Coronary artery (tissue), 2 donors: ENCODE results near the gene ERN1.

Experiments used
- DNase-seq: peaks from one replicate; pipeline ENCODE4 v3.0.0-alpha.2; 2017; ENCODE audit warnings: low spot score
- H3K27ac ChIP-seq, 2 donors: fragments of 200-600 bp; sonication (generic); one replicate each; pipeline ENCODE4 v1.5.1; 2016 to 2019
- H3K4me3 ChIP-seq: fragments of 200-600 bp; sonication (generic); 2 replicates; pipeline ENCODE4 v1.5.1; 2016; ENCODE audit warnings: mild to moderate bottlenecking, moderate library complexity
- TF ChIP-seq, protein P1 (sequence below): fragments of 200-600 bp; sonication (generic); IDR thresholded peaks from one replicate; pipeline ENCODE4 v1.5.1; 2019; ENCODE audit warnings: antibody characterized with exemption

The ERN1 gene

DNA sequence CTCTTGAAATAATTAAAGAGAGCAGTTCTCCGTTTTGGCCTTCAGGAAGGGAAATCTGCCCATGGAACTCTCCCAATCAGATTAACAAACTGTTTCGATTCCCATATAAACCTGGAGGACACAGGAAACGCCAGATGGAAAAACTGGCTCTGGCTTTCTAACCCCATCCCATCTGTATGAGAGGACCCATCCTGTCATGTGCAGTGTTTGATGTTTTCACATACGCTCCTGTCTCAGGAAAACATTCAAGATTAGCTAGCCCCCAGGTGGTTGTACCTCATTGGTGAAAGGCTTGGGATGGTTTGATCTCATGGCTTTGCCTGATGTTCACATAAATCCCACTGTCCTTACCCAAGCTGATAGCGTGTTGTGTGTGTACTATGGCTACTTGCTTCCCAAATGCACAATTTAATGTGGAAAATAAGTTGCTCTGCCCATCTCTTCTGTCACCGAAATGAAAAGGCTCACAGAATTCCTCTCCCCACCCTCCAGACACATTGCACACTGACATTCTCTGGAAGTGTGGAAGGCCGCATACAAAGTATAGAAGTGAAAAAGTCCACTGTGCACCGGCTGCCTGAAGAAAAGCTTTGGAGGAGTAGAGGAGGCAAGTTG lies 18.2 kb upstream of the ERN1 start:
- TF ChIP-seq, protein P1, sequence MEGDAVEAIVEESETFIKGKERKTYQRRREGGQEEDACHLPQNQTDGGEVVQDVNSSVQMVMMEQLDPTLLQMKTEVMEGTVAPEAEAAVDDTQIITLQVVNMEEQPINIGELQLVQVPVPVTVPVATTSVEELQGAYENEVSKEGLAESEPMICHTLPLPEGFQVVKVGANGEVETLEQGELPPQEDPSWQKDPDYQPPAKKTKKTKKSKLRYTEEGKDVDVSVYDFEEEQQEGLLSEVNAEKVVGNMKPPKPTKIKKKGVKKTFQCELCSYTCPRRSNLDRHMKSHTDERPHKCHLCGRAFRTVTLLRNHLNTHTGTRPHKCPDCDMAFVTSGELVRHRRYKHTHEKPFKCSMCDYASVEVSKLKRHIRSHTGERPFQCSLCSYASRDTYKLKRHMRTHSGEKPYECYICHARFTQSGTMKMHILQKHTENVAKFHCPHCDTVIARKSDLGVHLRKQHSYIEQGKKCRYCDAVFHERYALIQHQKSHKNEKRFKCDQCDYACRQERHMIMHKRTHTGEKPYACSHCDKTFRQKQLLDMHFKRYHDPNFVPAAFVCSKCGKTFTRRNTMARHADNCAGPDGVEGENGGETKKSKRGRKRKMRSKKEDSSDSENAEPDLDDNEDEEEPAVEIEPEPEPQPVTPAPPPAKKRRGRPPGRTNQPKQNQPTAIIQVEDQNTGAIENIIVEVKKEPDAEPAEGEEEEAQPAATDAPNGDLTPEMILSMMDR = no peak
- DNase-seq = no peak
- peak overlapping the region; percentile 21 to 100 for H3K27ac ChIP-seq
- H3K4me3 ChIP-seq = no peak overlapping the region

DNA sequence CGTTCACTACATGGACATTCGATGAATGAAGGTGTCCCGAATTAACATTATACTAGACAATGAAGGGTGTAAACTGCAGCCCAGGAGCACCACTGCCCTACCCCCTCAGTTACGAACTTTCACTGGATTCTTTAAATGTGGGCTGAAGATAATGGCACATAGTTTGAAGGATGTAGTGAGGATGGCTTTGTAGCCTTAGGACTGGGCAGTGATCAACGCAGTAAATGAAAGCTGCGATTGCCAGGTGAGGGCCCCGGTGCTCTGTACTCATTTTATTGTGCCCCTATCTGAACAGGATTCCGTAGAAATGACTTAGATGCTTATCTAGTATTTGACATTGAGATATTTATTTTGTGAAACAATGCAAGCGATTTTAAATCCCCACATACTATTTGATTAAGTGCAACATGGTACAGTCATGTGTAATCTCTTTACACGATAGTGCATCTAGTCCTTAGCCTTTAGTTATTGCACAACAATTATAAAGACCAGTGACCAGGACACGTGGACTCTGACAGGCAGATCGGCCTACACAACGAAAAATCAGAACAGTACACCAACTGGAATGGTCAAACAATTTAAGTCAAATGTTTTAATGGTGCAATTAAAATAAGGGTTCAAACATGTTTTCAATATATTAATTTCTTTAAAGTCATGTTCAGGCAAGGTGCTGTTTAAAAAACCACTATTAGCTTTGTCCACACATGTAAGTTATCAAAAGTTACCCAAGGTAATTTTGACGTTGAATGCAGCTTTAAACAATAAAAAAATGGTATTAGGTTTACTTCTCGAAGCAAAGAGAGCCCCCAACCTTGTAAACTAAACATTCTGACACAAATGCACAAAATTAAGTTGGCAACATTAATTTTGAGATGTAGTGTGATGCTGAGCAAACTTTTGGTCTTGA lies 17.4 kb upstream of the ERN1 start:
- no peak for DNase-seq
- Histone ChIP-seq H3K27ac (peak overlapping the region; percentile 85 to 100), H3K4me3 (peak overlapping the region; percentile 98)
- TF ChIP-seq, protein P1 = no peak

DNA sequence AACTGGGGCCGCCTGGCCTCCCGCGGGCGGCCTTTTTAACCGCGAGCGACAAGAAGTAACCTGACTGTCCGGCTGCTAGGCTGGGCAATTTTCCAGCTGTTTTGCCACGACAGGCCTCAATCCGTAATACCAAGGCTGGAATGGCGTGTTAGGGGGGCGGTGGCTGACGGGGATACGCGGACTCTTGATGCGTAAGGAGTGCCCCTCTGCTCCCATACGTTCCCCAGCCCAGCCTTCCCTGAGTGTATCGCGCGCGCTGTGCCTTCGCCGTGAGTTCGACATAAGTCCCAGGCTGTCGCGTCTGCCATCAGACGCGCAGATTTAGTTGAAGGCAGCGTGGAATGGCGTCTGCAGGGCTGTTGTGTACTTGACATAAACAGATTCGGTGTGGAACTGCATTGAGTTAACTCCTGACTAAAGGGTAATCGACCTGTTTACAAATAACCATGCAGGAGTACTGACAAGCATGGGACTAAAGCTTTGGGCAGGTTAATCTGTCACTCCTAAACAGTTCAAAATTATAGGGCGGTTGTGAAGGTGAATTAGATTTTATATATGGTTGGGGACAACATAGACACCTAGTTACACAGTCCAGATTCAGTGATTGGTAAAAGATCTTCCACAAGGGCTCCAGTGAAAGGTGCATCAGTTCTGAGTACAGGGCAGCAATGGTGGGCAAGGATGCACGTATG lies 16.6 kb upstream of the ERN1 start:
- peak overlapping the region; percentile 85 to 100 for H3K27ac ChIP-seq
- TF ChIP-seq, protein P1 = no peak
- H3K4me3 ChIP-seq = peak overlapping the region; percentile 98
- DNase-seq = peak; percentile 85

DNA sequence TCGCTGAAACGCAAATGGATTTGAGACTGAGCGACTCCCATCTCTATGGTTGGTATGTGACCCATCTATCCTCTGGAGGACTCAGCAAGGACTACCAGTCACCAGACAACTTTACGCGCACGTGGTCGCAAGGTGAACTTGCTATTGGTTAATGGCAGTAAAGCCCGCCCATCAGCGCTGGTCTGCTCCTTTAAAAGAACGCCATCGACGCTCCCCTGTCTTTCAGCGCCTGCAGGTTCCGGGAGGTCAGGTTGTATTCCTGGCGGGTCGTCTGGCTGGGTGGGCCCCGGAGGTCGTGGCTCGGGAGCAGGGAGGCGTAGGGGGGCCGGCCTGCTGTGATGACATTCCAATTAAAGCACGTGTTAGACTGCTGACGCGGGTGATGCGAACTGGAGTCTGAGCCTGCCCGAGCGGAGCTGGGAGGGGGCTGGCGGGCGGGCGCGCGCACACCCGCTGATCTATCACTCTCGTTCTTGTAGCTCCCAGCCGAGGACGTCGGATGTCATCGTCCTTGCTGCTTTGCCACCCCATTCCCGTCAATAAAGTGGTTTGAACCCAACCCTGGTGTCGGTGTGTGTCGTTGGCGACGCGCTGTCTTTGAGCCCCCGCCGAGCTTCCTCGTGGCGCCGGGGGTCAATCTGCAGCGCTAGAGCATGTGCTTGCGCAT lies 15.9 kb upstream of the ERN1 start:
- Histone ChIP-seq H3K27ac (peak overlapping the region; percentile 85 to 100), H3K4me3 (peak overlapping the region; percentile 98)
- DNase-seq = peak; percentile 98
- TF ChIP-seq, protein P1 = no peak

DNA sequence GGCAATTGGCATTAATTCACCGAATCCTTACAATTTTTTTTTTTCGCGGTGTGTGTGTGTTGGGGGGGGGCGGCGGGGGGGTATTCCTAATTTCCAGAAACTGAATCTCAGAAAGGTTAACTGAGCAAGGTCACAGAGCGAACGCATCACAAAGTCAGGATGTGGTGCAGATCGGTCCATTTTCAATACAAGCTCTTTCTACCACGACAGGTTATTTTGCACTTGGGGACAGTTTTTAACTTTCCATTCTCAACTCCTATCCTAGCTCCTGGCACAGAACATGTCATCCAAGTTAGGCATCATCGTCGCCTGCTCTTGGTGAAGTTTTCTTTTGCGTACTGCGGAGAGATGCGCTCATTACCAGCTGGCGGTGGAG lies 15.4 kb upstream of the ERN1 start:
- TF ChIP-seq, protein P1 = no peak
- DNase-seq = no peak
- Histone ChIP-seq H3K27ac (peak overlapping the region; percentile 85 to 100), H3K4me3 (peak overlapping the region; percentile 98)

DNA sequence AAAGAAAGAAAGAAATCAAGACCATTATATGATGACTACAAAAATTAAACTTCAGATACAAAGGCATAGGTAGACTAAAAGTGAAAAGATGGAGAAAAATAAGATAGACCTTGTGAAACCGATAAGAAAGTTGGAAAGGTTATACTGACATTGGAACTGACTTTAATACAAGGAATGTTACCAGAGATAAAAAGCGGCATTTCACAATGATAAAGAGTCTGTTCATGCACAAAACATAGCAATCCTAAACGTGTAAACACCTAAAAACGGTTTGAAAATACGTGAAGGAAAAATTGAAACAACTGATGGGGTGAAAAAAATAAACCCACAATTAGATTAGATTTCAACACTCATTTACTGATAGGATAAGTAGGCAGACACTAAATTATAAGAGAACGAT lies 9.6 kb upstream of the ERN1 start:
- no peak overlapping the region for H3K4me3 ChIP-seq
- TF ChIP-seq, protein P1 = no peak
- DNase-seq = no peak
- no peak overlapping the region for H3K27ac ChIP-seq
